Measurements from ENCODE around the gene KCTD2.

- TF ChIP-seq CTCF (IDR thresholded peaks at IDR 0.05; ENCODE audit: borderline replicate concordance, extremely low read depth, low read length, poor library complexity, severe bottlenecking) (no peak), EZH2 (IDR thresholded peaks at IDR 0.05; ENCODE audit: borderline replicate concordance, low read depth, low read length, severe bottlenecking) (no peak)
Measured at GRCh38 chr17:75003070-75003956, 43.7 kb upstream of the KCTD2 start.
